Jurkat, Clone E6-1 (cell line): Measurements from ENCODE around the gene EIF4A3.
"Not testable (repeated sequence)": the region's sequence is repeated elsewhere in the genome, so short reads cannot be mapped to it uniquely, and the experiment has no call there.

ENCODE experiments used
- DNase-seq: peaks from one replicate; pipeline ENCODE4 v3.0.0-alpha.2; 2011; ENCODE audit warnings: low read depth, low spot score
- H3K4me3 ChIP-seq: 2 replicates; pipeline ENCODE4 v1.5.1; 2011; ENCODE audit warnings: mild to moderate bottlenecking, low read length, control low read depth, moderate library complexity

Gene EIF4A3

GRCh38 chr17:80095038-80095843, 51.7 kb downstream of the EIF4A3 start:
- DNase-seq: no peak
- H3K4me3 ChIP-seq: no peak overlapping the region

DNA sequence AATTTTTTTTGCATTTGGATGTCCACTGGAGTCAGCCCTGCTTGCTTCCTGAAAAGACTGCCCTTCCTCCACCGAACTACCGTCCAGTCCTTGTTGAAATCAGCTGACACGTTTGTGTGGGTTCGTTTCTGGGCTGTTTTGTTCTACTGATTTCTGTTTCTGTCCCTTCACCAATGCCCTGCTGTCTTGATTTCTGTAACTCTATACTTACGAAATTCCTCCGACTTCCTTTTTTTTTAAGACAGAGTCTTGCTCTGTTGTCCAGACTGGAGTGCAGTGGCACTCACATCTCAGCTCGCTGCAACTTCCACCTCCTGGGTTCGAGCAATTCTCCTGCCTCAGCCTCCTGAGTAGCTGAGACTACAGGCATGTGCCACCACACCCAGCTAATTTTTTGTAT, 54.0 kb downstream of the EIF4A3 start:
- no peak overlapping the region for H3K4me3 ChIP-seq
- DNase-seq: no peak

- H3K4me3 ChIP-seq: no peak overlapping the region
- no peak for DNase-seq
Observed at GRCh38 chr17:80091376-80091775, 55.6 kb downstream of the EIF4A3 start.

GRCh38 chr17:80090164-80090563, 56.8 kb downstream of the EIF4A3 start:
- not testable (repeated sequence) for H3K4me3 ChIP-seq, DNase-seq

GRCh38 chr17:80089762-80090161, 57.2 kb downstream of the EIF4A3 start:
- no peak overlapping the region for H3K4me3 ChIP-seq
- no peak for DNase-seq

- H3K4me3 ChIP-seq: no peak overlapping the region
- DNase-seq: no peak
Observed at GRCh38 chr17:80087346-80088265, 59.3 kb downstream of the EIF4A3 start.

- no peak for DNase-seq
Observed at GRCh38 chr17:80086616-80087015, 60.3 kb downstream of the EIF4A3 start.

GRCh38 chr17:80086081-80086480, 60.8 kb downstream of the EIF4A3 start:
- no peak overlapping the region for H3K4me3 ChIP-seq
- no peak for DNase-seq

More at GRCh38 chr17:80086616-80087015, 60.3 kb downstream of the EIF4A3 start:
- H3K4me3 ChIP-seq: no peak overlapping the region

GRCh38 chr17:80084773-80085172, 62.2 kb downstream of the EIF4A3 start:
- no peak overlapping the region for H3K4me3 ChIP-seq
- DNase-seq: no peak
